Testis (tissue), 2 donors: Measurements from ENCODE around the gene ABCA13.

Experiments
- CTCF ChIP-seq, 3 experiments: fragments of 450-650 bp in 2 of 3; fragments of 200-600 bp in 1 of 3; sonication (generic) in 1 of 3; IDR thresholded peaks; one replicate each; pipeline ENCODE4 v1.5.1; 2016 to 2019; ENCODE audit warnings: antibody characterized with exemption in 3 of 3, mild to moderate bottlenecking in 2 of 3, moderate library complexity in 1 of 3
- POLR2A ChIP-seq: fragments of 450-650 bp; IDR thresholded peaks from one replicate; pipeline ENCODE4 v1.6.1; 2017; ENCODE audit warnings: antibody characterized with exemption, mild to moderate bottlenecking, moderate library complexity

DNA sequence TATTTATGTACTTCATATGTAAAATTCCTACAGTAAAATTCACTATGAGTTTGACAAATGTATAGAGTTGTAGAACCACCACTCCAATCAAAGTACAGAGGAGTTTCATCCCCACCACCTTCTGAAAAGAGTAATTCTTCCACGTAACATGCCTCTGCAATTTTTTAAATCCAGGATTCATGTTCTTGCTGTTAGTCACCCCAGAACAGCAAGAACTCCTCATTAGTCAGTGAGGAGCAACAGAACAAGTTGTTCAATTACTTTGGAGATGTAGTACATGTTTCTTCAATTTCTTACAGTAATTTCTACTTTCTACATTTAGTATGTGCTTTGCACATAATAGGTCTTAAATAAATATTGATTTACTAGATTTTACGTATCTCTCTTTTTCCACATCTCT is 248.1 kb downstream of the ABCA13 start:
- no peak for TF ChIP-seq POLR2A
- TF ChIP-seq CTCF (IDR thresholded peaks at IDR 0.05): no peak
